Measurements from ENCODE around the gene WDR54. TPM values are rescaled to one million over a fixed set of nuclear protein-coding genes. Genes with fewer than 3 reads are reported as not detected.
A peak's percentile ranks its signal among the peaks of the same experiment; 100 is the strongest.
"Not testable (repeated sequence)": the region's sequence is repeated elsewhere in the genome, so short reads cannot be mapped to it uniquely, and the experiment has no call there.

Gene WDR54
- total RNA-seq, 2 donors from 2014 or later: 33.6 to 42.8 TPM

- Mint-ChIP-seq H3K36me3 (ENCODE audit: low read depth) (peaks cover 10% of the 10 kb centered on the region), H3K27me3 (no peaks in the 10 kb centered on the region), H3K27ac (peak overlapping the region; percentile 100), H3K4me3 (peak overlapping the region; percentile 100), H3K4me1 (peaks cover 58% of the 10 kb centered on the region)
- DNase-seq: no peak
- no peak for ATAC-seq
- H3K9me3 ChIP-seq (ENCODE audit: control insufficient read depth, low read length, poor library complexity, severe bottlenecking): no peaks in the 10 kb centered on the region
These were observed 37.4 kb downstream of the WDR54 start for GRCh38 chr2:74458938-74459363.

- H3K27me3 Mint-ChIP-seq; H3K36me3 Mint-ChIP-seq (ENCODE audit: low read depth); DNase-seq; ATAC-seq; H3K9me3 ChIP-seq (ENCODE audit: control insufficient read depth, low read length, poor library complexity, severe bottlenecking): not testable (repeated sequence)
- Mint-ChIP-seq H3K4me3 (peak overlapping the region; percentile 100), H3K4me1 (peaks cover 57% of the 10 kb centered on the region), H3K27ac (peak overlapping the region; percentile 100)
These were observed 38.1 kb downstream of the WDR54 start for GRCh38 chr2:74459503-74460118.

- not testable (repeated sequence) for DNase-seq; H3K36me3 Mint-ChIP-seq (ENCODE audit: low read depth); H3K9me3 ChIP-seq (ENCODE audit: control insufficient read depth, low read length, poor library complexity, severe bottlenecking); ATAC-seq; H3K27me3 Mint-ChIP-seq
- Mint-ChIP-seq H3K4me1 (peaks cover 53% of the 10 kb centered on the region), H3K4me3 (peak overlapping the region; percentile 100), H3K27ac (peak overlapping the region; percentile 100)
These were observed 38.7 kb downstream of the WDR54 start for GRCh38 chr2:74460187-74460586.

- H3K4me3 Mint-ChIP-seq: no peak overlapping the region
- no peaks in the 10 kb centered on the region for H3K27me3 Mint-ChIP-seq
- H3K9me3 ChIP-seq (ENCODE audit: control insufficient read depth, low read length, poor library complexity, severe bottlenecking): no peaks in the 10 kb centered on the region
- ATAC-seq: no peak
- H3K4me1 Mint-ChIP-seq: peaks cover 47% of the 10 kb centered on the region
- H3K36me3 Mint-ChIP-seq (ENCODE audit: low read depth): peaks cover 3% of the 10 kb centered on the region
- H3K27ac Mint-ChIP-seq: peak overlapping the region; percentile 49
- DNase-seq: no peak
These were observed 39.9 kb downstream of the WDR54 start for GRCh38 chr2:74461187-74462053.

GRCh38 chr2:74462054-74462785, 40.7 kb downstream of the WDR54 start:
- ATAC-seq (no peak), DNase-seq (no peak)
- H3K4me1 Mint-ChIP-seq: peaks cover 40% of the 10 kb centered on the region
- no peaks in the 10 kb centered on the region for H3K27me3 Mint-ChIP-seq
- H3K27ac Mint-ChIP-seq: peak overlapping the region; percentile 72
- no peaks in the 10 kb centered on the region for H3K9me3 ChIP-seq (ENCODE audit: control insufficient read depth, low read length, poor library complexity, severe bottlenecking)
- H3K4me3 Mint-ChIP-seq: no peak overlapping the region
- H3K36me3 Mint-ChIP-seq (ENCODE audit: low read depth): no peaks in the 10 kb centered on the region

GRCh38 chr2:74462786-74463105, 41.2 kb downstream of the WDR54 start:
- no peaks in the 10 kb centered on the region for H3K27me3 Mint-ChIP-seq
- no peaks in the 10 kb centered on the region for H3K9me3 ChIP-seq (ENCODE audit: control insufficient read depth, low read length, poor library complexity, severe bottlenecking)
- peaks cover 36% of the 10 kb centered on the region for H3K4me1 Mint-ChIP-seq
- no peak overlapping the region for H3K4me3 Mint-ChIP-seq
- DNase-seq (no peak), ATAC-seq (no peak)
- peak overlapping the region; percentile 72 for H3K27ac Mint-ChIP-seq
- H3K36me3 Mint-ChIP-seq (ENCODE audit: low read depth): no peaks in the 10 kb centered on the region

- ATAC-seq (no peak), DNase-seq (no peak)
- Mint-ChIP-seq H3K4me3 (peak overlapping the region; percentile 97), H3K27me3 (no peaks in the 10 kb centered on the region), H3K4me1 (peaks cover 24% of the 10 kb centered on the region), H3K27ac (peak overlapping the region; percentile 99), H3K36me3 (ENCODE audit: low read depth) (no peaks in the 10 kb centered on the region)
- H3K9me3 ChIP-seq (ENCODE audit: control insufficient read depth, low read length, poor library complexity, severe bottlenecking): no peaks in the 10 kb centered on the region
These were observed 42.9 kb downstream of the WDR54 start for GRCh38 chr2:74464406-74464805.

- peak overlapping the region; percentile 89 for H3K27ac Mint-ChIP-seq
- not testable (repeated sequence) for ATAC-seq; H3K36me3 Mint-ChIP-seq (ENCODE audit: low read depth); DNase-seq; H3K9me3 ChIP-seq (ENCODE audit: control insufficient read depth, low read length, poor library complexity, severe bottlenecking); H3K27me3 Mint-ChIP-seq
- peak overlapping the region; percentile 76 for H3K4me3 Mint-ChIP-seq
- H3K4me1 Mint-ChIP-seq: peaks cover 20% of the 10 kb centered on the region
These were observed 49.2 kb downstream of the WDR54 start for GRCh38 chr2:74470742-74471141.

GRCh38 chr2:74471332-74472065, 50.0 kb downstream of the WDR54 start:
- peak overlapping the region; percentile 94 for H3K4me3 Mint-ChIP-seq
- H3K27me3 Mint-ChIP-seq: no peaks in the 10 kb centered on the region
- peaks cover 20% of the 10 kb centered on the region for H3K4me1 Mint-ChIP-seq
- peak overlapping the region; percentile 98 for H3K27ac Mint-ChIP-seq
- no peak for ATAC-seq
- DNase-seq: no peak
- peaks cover 2% of the 10 kb centered on the region for H3K36me3 Mint-ChIP-seq (ENCODE audit: low read depth)
- H3K9me3 ChIP-seq (ENCODE audit: control insufficient read depth, low read length, poor library complexity, severe bottlenecking): no peaks in the 10 kb centered on the region

GRCh38 chr2:74472086-74472944, 50.8 kb downstream of the WDR54 start, which contains the start of gene MRPL53:
TSS of gene MRPL53 (minus strand) at chr2:74472680. CDS start at chr2:74472660, 20 bp downstream.
- Mint-ChIP-seq H3K27ac (peak within 1 kb of the TSS; percentile 98), H3K36me3 (ENCODE audit: low read depth) (peaks cover 2% of the 10 kb centered on the region), H3K27me3 (no peaks in the 10 kb centered on the region), H3K4me3 (peak within 1 kb of the TSS; percentile 94), H3K4me1 (peaks cover 20% of the 10 kb centered on the region)
- DNase-seq (peak; percentile 93 to 98 (median 94)), ATAC-seq (peak; percentile 97)
- no peaks in the 10 kb centered on the region for H3K9me3 ChIP-seq (ENCODE audit: control insufficient read depth, low read length, poor library complexity, severe bottlenecking)

GRCh38 chr2:74472945-74473258, 51.4 kb downstream of the WDR54 start:
- ATAC-seq (no peak), DNase-seq (no peak)
- peaks cover 22% of the 10 kb centered on the region for H3K4me1 Mint-ChIP-seq
- no peaks in the 10 kb centered on the region for H3K9me3 ChIP-seq (ENCODE audit: control insufficient read depth, low read length, poor library complexity, severe bottlenecking)
- H3K4me3 Mint-ChIP-seq: peak overlapping the region; percentile 94
- H3K27me3 Mint-ChIP-seq: no peaks in the 10 kb centered on the region
- peak overlapping the region; percentile 98 for H3K27ac Mint-ChIP-seq
- peaks cover 2% of the 10 kb centered on the region for H3K36me3 Mint-ChIP-seq (ENCODE audit: low read depth)

GRCh38 chr2:74474481-74474880, 53.0 kb downstream of the WDR54 start:
- no peak overlapping the region for H3K4me3 Mint-ChIP-seq
- ATAC-seq (no peak), DNase-seq (no peak)

More at GRCh38 chr2:74474481-74474880, 53.0 kb downstream of the WDR54 start:
- peaks cover 22% of the 10 kb centered on the region for H3K4me1 Mint-ChIP-seq
- peaks cover 2% of the 10 kb centered on the region for H3K36me3 Mint-ChIP-seq (ENCODE audit: low read depth)
- peak overlapping the region; percentile 9 for H3K27ac Mint-ChIP-seq
- no peaks in the 10 kb centered on the region for H3K27me3 Mint-ChIP-seq
- H3K9me3 ChIP-seq (ENCODE audit: control insufficient read depth, low read length, poor library complexity, severe bottlenecking): no peaks in the 10 kb centered on the region

Data from T-helper 17 cell (primary cell).